T-cell (primary cell): ENCODE measurements around the gene ESR1. TPM values are rescaled to one million over a fixed set of nuclear protein-coding genes. Genes with fewer than 3 reads are reported as not detected.
"Not testable (repeated sequence)": the region's sequence is repeated elsewhere in the genome, so short reads cannot be mapped to it uniquely, and the experiment has no call there.

ENCODE experiments used
- ATAC-seq, 4 experiments: fragments of 200-7000 bp in 3 of 4; fragments of 150-1000 bp in 1 of 4; cut with Tn5 transposase; replicated peaks in 1 of 4; 1 replicate in 3 of 4; 2 replicates in 1 of 4; pipeline ENCODE4 v1.10.0; 2021; ENCODE audit warnings: moderate library complexity in 3 of 4, mild to moderate bottlenecking in 2 of 4, moderate number of reproducible peaks in 1 of 4
- CTCF ChIA-PET, 2 donors: fragments of 300-600 bp; sonication (Branson Sonifier 250); formaldehyde crosslinking; loops; one replicate each; lab custom pipeline; 2022; ENCODE audit warnings: antibody characterized with exemption in 2 of 2; lab: Charles Lee
- POLR2A ChIA-PET, 2 donors: fragments of 300-600 bp; sonication (Branson Sonifier 250); formaldehyde crosslinking; loops; one replicate each; lab custom pipeline; 2022; ENCODE audit warnings: antibody characterized with exemption in 2 of 2; lab: Charles Lee
- DNase-seq, 35 experiments: peaks; one replicate each; pipeline versions ENCODE4 v3.0.0 to v3.0.0-alpha.2; 2013 to 2023
- H3K27ac ChIP-seq: one replicate; pipeline ENCODE4 v1.5.1; 2013; ENCODE audit warnings: low read length
- H3K27me3 ChIP-seq, 2 experiments: replicated peaks in 1 of 2; 1 replicate in 1 of 2; 2 replicates in 1 of 2; pipeline versions ENCODE4 v1.6.1 to v1.7.0; 2013; ENCODE audit warnings: low read length in 1 of 2, mixed read lengths in 1 of 2; ENCODE audit not compliant: control insufficient read depth in 2 of 2, insufficient read depth in 2 of 2; ENCODE audit errors: extremely low read depth in 1 of 2
- H3K36me3 ChIP-seq, 2 donors: 1 replicate in 1 of 2; 2 replicates in 1 of 2; pipeline versions ENCODE4 v1.6.1 to v1.7.0; 2013; ENCODE audit warnings: low read length in 1 of 2; ENCODE audit not compliant: control insufficient read depth in 2 of 2, insufficient read depth in 1 of 2; ENCODE audit errors: extremely low read depth in 1 of 2
- H3K4me1 ChIP-seq, 2 experiments: 1 replicate in 1 of 2; 2 replicates in 1 of 2; pipeline versions ENCODE4 v1.6.1 to v1.7.0; 2013; ENCODE audit warnings: low read length in 2 of 2, mixed read lengths in 1 of 2; ENCODE audit not compliant: insufficient read depth in 2 of 2, control insufficient read depth in 1 of 2; ENCODE audit errors: extremely low read depth in 1 of 2
- H3K4me3 ChIP-seq, 2 donors: 1 replicate in 1 of 2; 2 replicates in 1 of 2; pipeline versions ENCODE4 v1.5.1 to v1.7.0; 2013; ENCODE audit warnings: mild to moderate bottlenecking in 2 of 2, low read length in 1 of 2, moderate library complexity in 1 of 2; ENCODE audit not compliant: control insufficient read depth in 1 of 2; ENCODE audit errors: extremely low read depth in 1 of 2
- H3K9me3 ChIP-seq: 2 replicates; pipeline ENCODE4 v1.7.0; 2013
- H3K27ac Mint-ChIP-seq, 2 donors: one replicate each; pipeline ENCODE4 v1.8.0; 2020 to 2021; ENCODE audit warnings: mild to moderate bottlenecking in 2 of 2, mixed read lengths in 2 of 2
- H3K27me3 Mint-ChIP-seq, 2 donors: one replicate each; pipeline ENCODE4 v1.8.0; 2021 to 2022; ENCODE audit warnings: mixed read lengths in 2 of 2
- H3K36me3 Mint-ChIP-seq: one replicate; pipeline ENCODE4 v1.8.0; 2021; ENCODE audit warnings: mixed read lengths
- H3K4me1 Mint-ChIP-seq, 3 donors: one replicate each; pipeline ENCODE4 v1.8.0; 2020 to 2022; ENCODE audit warnings: mixed read lengths in 3 of 3, mild to moderate bottlenecking in 1 of 3
- H3K4me3 Mint-ChIP-seq, 3 donors: one replicate each; pipeline ENCODE4 v1.8.0; 2020 to 2022; ENCODE audit warnings: mild to moderate bottlenecking in 3 of 3, mixed read lengths in 3 of 3, moderate library complexity in 3 of 3
- H3K9me3 Mint-ChIP-seq, 3 donors: one replicate each; pipeline ENCODE4 v1.8.0; 2020 to 2022; ENCODE audit warnings: mixed read lengths in 3 of 3
- WGBS: methylation state at CpG from one replicate; pipeline ENCODE4 v1.1.5; 2013; ENCODE audit warnings: missing lambda C conversion rate; ENCODE audit not compliant: insufficient coverage; 5-methylcytosine and 5-hydroxymethylcytosine counted together
- total RNA-seq, 35 experiments: library from RNA in 6 of 35; stranded (reverse) in 6 of 35; fragments of 120-200 nt in 1 of 35; gene quantifications; one replicate each; pipeline versions ENCODE4 v1.2.1 to v1.2.4 and lab custom pipeline; 2013 to 2026

The ESR1 gene
- total RNA-seq, 5 donors from 2014 or later (not counting 1 experiment from before 2014, with no cell fraction given) = 1.5 to 7.3 (median 5.8) TPM

DNA sequence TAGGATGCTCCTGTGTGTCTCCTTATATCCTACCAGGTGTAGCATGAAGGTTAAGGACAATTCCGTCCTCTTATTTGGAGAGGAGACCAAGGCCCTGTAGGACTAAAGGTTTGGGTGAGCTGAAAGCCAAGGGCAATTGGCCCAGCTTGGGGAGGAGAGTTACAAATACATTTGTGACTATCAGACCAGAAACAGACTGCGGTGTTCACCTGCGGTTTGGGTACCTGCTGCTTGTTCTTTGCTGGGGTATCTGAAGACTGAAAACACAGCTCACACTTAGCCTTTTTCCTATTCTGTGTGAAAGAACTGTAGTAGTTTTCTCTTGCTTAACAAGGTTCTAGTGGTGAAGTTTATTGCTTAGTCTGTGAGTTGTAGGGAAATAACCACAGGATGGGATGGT is 55.0 kb downstream of the ESR1 start:
- no peak overlapping the region for H3K27ac ChIP-seq
- ATAC-seq (no peak), DNase-seq (no peak)
- H3K36me3 ChIP-seq = no peaks in the 10 kb centered on the region
- Mint-ChIP-seq H3K4me3 (no peak overlapping the region), H3K36me3 (no peaks in the 10 kb centered on the region), H3K27ac (no peak overlapping the region), H3K9me3 (peaks cover 0 to 5% (median 3%) of the 10 kb centered on the region in 3 donors), H3K27me3 (no peaks in the 10 kb centered on the region), H3K4me1 (no peaks in the 10 kb centered on the region)
- no CpG with 5 or more reads among the region's 3 CpGs for WGBS
- ChIA-PET CTCF (no interaction called here), POLR2A (no interaction called here)
- no peak overlapping the region for H3K4me3 ChIP-seq
- no peaks in the 10 kb centered on the region for H3K9me3 ChIP-seq
- no peaks in the 10 kb centered on the region for H3K4me1 ChIP-seq
- no peaks in the 10 kb centered on the region for H3K27me3 ChIP-seq

DNA sequence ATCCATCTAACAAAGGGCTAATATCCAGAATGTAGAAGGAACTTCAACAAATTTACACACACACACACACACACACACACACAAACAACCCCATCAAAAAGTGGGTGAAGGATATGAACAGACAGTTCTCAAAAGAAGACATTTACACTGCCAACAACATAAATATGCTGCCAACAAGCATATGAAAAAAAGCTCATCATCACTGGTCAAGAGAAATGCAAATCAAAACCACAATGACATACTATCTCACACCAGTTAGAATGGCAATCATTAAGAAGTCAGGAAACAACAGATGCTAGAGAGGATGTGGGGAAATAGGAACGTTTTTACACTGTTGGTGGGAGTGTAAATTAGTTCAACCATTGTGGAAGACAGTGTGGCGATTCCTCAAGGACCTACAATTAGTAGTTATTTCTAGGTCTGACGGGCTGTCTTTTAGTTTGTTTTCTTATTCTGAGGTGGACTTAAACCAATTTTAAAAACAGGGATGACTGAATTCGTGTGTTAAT is 59.9 kb downstream of the ESR1 start:
- H3K36me3 Mint-ChIP-seq, DNase-seq, H3K4me1 ChIP-seq, H3K27ac ChIP-seq, H3K27ac Mint-ChIP-seq, H3K36me3 ChIP-seq, H3K9me3 Mint-ChIP-seq, ATAC-seq, H3K27me3 ChIP-seq, H3K9me3 ChIP-seq, H3K4me3 Mint-ChIP-seq, H3K27me3 Mint-ChIP-seq, H3K4me3 ChIP-seq, POLR2A ChIA-PET, H3K4me1 Mint-ChIP-seq, CTCF ChIA-PET: not testable (repeated sequence)
- WGBS = 56% methylated on average over 3 of the region's 4 CpGs

DNA sequence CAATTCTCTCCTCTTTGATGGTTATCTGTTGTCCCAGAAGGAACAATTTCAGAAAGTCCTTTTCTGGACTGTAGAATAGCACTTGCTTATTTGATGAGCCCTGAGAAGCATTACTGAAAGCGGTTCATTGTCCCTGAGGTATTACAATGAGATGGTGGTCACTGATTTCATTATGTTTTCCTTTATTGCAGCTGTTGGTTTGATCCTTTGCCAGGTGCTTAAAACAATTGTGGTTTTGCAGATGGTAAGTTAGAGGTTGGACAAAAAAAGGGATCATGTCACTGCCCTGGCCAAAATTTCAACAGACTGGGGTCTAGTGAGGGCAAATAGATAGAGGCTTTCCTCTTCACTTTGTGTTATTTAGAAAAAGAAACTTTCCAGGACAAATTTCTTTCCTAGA is 61.9 kb downstream of the ESR1 start:
- Histone ChIP-seq H3K9me3 (no peaks in the 10 kb centered on the region), H3K4me1 (no peaks in the 10 kb centered on the region), H3K27me3 (no peaks in the 10 kb centered on the region), H3K4me3 (no peak overlapping the region), H3K36me3 (no peaks in the 10 kb centered on the region), H3K27ac (no peak overlapping the region)
- Mint-ChIP-seq H3K27ac (no peak overlapping the region), H3K4me3 (no peak overlapping the region), H3K36me3 (peaks cover 6% of the 10 kb centered on the region), H3K9me3 (peaks cover 5 to 7% (median 6%) of the 10 kb centered on the region in 3 donors), H3K27me3 (no peaks in the 10 kb centered on the region), H3K4me1 (no peaks in the 10 kb centered on the region)
- 83% methylated on average over 1 of the region's 1 CpG for WGBS
- DNase-seq = no peak
- POLR2A ChIA-PET = interaction anchor here in 1 of 2 donors (0.7 kb wide), 1 partner anchor 372 kb away, joined by 3 read pairs; no protein-coding TSS in a partner anchor
- no peak for ATAC-seq
- CTCF ChIA-PET = no interaction called here

DNA sequence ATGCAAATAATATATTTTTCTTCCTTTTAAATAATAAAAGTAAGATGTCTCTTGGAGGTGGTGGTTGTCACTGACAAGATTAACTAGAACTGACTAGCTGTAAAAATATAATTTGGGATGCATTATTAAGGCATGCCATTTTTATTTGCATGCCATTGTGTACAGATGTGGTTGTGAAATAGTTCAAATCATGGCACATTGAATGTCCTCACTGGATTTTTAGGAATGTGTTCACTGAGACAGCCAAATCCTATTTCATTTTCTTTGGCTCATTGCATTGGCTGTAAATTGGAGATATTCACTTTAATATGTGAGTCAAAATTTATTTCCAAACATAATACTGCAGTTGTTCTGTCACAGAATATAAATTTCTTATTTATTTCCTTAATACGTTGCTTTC is 62.3 kb downstream of the ESR1 start:
- Histone ChIP-seq H3K27me3 (no peaks in the 10 kb centered on the region), H3K27ac (no peak overlapping the region), H3K4me1 (no peaks in the 10 kb centered on the region), H3K4me3 (no peak overlapping the region), H3K36me3 (no peaks in the 10 kb centered on the region), H3K9me3 (no peaks in the 10 kb centered on the region)
- H3K27ac Mint-ChIP-seq = no peak overlapping the region
- no peaks in the 10 kb centered on the region for H3K27me3 Mint-ChIP-seq
- ATAC-seq (no peak), DNase-seq (no peak)
- H3K4me3 Mint-ChIP-seq = no peak overlapping the region
- H3K9me3 Mint-ChIP-seq = peaks cover 5 to 7% (median 6%) of the 10 kb centered on the region in 3 donors
- no peaks in the 10 kb centered on the region for H3K4me1 Mint-ChIP-seq
- ChIA-PET POLR2A (interaction anchor here in 1 of 2 donors (0.7 kb wide), 1 partner anchor 371 kb away, joined by 3 read pairs; no protein-coding TSS in a partner anchor), CTCF (no interaction called here)
- peaks cover 6% of the 10 kb centered on the region for H3K36me3 Mint-ChIP-seq
- WGBS = no CpG with 5 or more reads among the region's 1 CpG

DNA sequence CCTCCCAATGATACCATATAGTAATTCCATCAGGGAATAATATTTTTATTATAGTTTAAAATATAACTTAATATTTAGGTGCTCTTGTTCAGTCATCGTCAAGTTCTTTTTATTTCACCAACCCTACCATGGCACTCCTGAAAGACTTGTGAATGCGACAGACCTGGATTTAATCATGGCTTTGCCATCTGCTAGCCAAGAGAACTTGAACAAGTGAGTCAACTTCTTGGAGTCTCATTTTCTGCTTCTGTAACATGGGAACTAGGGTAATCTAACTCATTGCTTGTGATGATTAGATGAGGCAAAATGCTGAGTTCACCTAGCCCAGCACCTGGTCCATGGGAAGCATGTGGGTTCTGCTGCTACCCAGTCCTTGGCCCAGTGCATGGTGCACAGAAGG is 62.9 kb downstream of the ESR1 start:
- no peak overlapping the region for H3K4me3 ChIP-seq
- no CpG with 5 or more reads among the region's 2 CpGs for WGBS
- no peaks in the 10 kb centered on the region for H3K4me1 ChIP-seq
- DNase-seq (no peak), ATAC-seq (no peak)
- Mint-ChIP-seq H3K9me3 (peaks cover under 1 to 7% (median 6%) of the 10 kb centered on the region in 3 donors), H3K27ac (no peak overlapping the region), H3K27me3 (no peaks in the 10 kb centered on the region), H3K4me1 (no peaks in the 10 kb centered on the region), H3K36me3 (peaks cover 6% of the 10 kb centered on the region), H3K4me3 (no peak overlapping the region)
- no peaks in the 10 kb centered on the region for H3K27me3 ChIP-seq
- POLR2A ChIA-PET = interaction anchor here in 1 of 2 donors (0.6 kb wide), 1 partner anchor 856 kb away, joined by 5 read pairs; no protein-coding TSS in a partner anchor
- CTCF ChIA-PET = no interaction called here
- H3K9me3 ChIP-seq = no peaks in the 10 kb centered on the region
- no peak overlapping the region for H3K27ac ChIP-seq
- no peaks in the 10 kb centered on the region for H3K36me3 ChIP-seq

DNA sequence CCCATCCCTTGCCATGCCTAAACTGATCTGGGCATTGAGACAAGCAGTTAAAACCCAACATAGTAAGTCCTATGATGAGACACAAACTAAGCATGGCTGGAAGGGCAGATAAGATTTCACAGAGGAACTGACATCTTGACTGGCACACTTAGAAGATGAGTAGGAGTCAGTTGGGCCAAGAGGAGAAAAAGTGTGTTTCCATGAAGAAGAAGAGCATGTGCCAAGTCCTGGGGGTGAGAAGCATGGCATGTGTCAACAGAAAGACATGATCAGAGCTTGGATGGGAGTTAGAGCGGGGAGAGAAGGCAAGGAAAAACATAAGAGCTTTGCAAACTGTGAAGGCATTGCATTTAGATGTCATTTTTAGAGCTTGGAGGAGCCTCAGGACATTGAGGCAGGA is 68.0 kb downstream of the ESR1 start:
- DNase-seq (no peak), ATAC-seq (no peak)
- H3K4me3 Mint-ChIP-seq = no peak overlapping the region
- peaks cover 6% of the 10 kb centered on the region for H3K36me3 Mint-ChIP-seq
- CTCF ChIA-PET = no interaction called here
- no peaks in the 10 kb centered on the region for H3K9me3 ChIP-seq
- no peaks in the 10 kb centered on the region for H3K9me3 Mint-ChIP-seq
- 0% methylated on average over 1 of the region's 1 CpG for WGBS
- no peaks in the 10 kb centered on the region for H3K4me1 Mint-ChIP-seq
- H3K36me3 ChIP-seq = no peaks in the 10 kb centered on the region
- no peak overlapping the region for H3K27ac ChIP-seq
- no peak overlapping the region for H3K4me3 ChIP-seq
- H3K27me3 ChIP-seq = no peaks in the 10 kb centered on the region
- no peaks in the 10 kb centered on the region for H3K4me1 ChIP-seq
- no peaks in the 10 kb centered on the region for H3K27me3 Mint-ChIP-seq
- POLR2A ChIA-PET = no interaction called here
- H3K27ac Mint-ChIP-seq = no peak overlapping the region

DNA sequence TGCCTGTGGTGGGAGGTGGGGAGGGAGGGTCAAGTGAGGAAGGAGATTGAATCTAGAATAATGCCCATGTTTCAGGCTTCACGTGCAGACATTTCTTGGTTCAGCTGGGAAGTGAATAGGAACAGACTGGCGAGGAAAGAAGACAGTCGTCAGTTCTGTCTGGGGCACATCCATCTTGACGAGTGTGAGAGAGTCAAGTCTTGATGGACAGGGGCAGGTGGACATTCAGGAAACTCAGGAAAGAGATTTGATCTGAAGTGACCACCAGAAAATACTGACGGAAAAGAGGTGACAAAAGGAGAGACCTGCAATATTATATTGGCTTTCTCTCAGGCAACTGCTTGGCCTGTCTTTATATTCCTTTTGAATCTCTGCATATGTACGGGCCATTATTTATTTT is 68.6 kb downstream of the ESR1 start:
- no peaks in the 10 kb centered on the region for H3K9me3 ChIP-seq
- Mint-ChIP-seq H3K4me1 (no peaks in the 10 kb centered on the region), H3K9me3 (no peaks in the 10 kb centered on the region), H3K36me3 (peaks cover 6% of the 10 kb centered on the region), H3K27ac (no peak overlapping the region), H3K4me3 (no peak overlapping the region), H3K27me3 (no peaks in the 10 kb centered on the region)
- no peaks in the 10 kb centered on the region for H3K36me3 ChIP-seq
- no peaks in the 10 kb centered on the region for H3K4me1 ChIP-seq
- ChIA-PET POLR2A (no interaction called here), CTCF (no interaction called here)
- H3K27me3 ChIP-seq = no peaks in the 10 kb centered on the region
- 98% methylated on average over 5 of the region's 6 CpGs for WGBS
- DNase-seq (no peak), ATAC-seq (no peak)
- no peak overlapping the region for H3K4me3 ChIP-seq
- H3K27ac ChIP-seq = no peak overlapping the region
